ENCODE measurements around the gene ELK1. TPM values are rescaled to one million over a fixed set of nuclear protein-coding genes. Genes with fewer than 3 reads are reported as not detected.

ELK1 gene
- total and polyA plus RNA-seq, 2 of the 8 experiments (the other 6 are each of a cell fraction or from before 2014, with no cell fraction given), result 31.9 to 42.2 TPM

- Histone ChIP-seq H3K4me2 (ENCODE audit: insufficient read depth in 1 of 2, low read depth in 2 of 2, low read length in 2 of 2) (peak overlapping the region; percentile 67 to 82), H3K23me2 (ENCODE audit: low read depth, low read length) (no peaks in the 10 kb centered on the region; the same call in 1 of the 2 replicates), H3K23ac (ENCODE audit: insufficient read length) (no peak overlapping the region), H3K4me3 (ENCODE audit: extremely low read depth in 1 of 4, insufficient read depth in 2 of 4, low read depth in 3 of 4, low read length in 4 of 4) (peak overlapping the region; percentile 66 to 92 (median 76); a peak in 4 of 8 replicates), H2BK120ac (replicated peaks; ENCODE audit: low read depth, low read length) (no peak overlapping the region), H3K14ac (ENCODE audit: insufficient read length) (no peak overlapping the region), H3K79me2 (ENCODE audit: control insufficient read depth in 1 of 2, insufficient read depth in 2 of 2, low read length in 2 of 2) (peaks cover 4 to 19% of the 10 kb centered on the region in 2 experiments; a peak in 3 of 4 replicates), H3K18ac (ENCODE audit: extremely low read depth, low read length) (no peak overlapping the region), H4K91ac (replicated peaks; ENCODE audit: insufficient read length, low read length) (no peak overlapping the region), H4K5ac (ENCODE audit: insufficient read length, low read depth, low read length) (no peak overlapping the region), H4K20me1 (replicated peaks in 1 of 2; ENCODE audit: control insufficient read depth in 1 of 2, insufficient read depth in 2 of 2, low read length in 2 of 2) (peaks cover 0 to 6% of the 10 kb centered on the region in 2 experiments), H3K9ac (replicated peaks in 1 of 4; ENCODE audit: extremely low read depth in 1 of 4, low read depth in 3 of 4, low read length in 3 of 4) (peak overlapping the region in 1 of 4 experiments; percentile 12; a peak in 2 of 7 replicates), H2BK5ac (ENCODE audit: low read depth, low read length) (no peak overlapping the region), H3K4ac (replicated peaks; ENCODE audit: insufficient read length, low read depth, low read length) (no peak overlapping the region), H3K27me3 (replicated peaks in 1 of 4; ENCODE audit: control insufficient read depth in 3 of 4, extremely low read depth in 1 of 4, insufficient read depth in 3 of 4, low read length in 3 of 4) (no peaks in the 10 kb centered on the region), H3K56ac (replicated peaks; ENCODE audit: insufficient read length, low read depth, low read length) (no peak overlapping the region), H3K9me3 (ENCODE audit: insufficient read depth in 2 of 2, low read depth in 1 of 2, low read length in 1 of 2) (no peaks in the 10 kb centered on the region), H3K4me1 (replicated peaks in 1 of 4; ENCODE audit: control insufficient read depth in 3 of 4, insufficient read depth in 4 of 4, low read length in 3 of 4) (peaks cover 0 to 6% (median 1%) of the 10 kb centered on the region in 4 experiments; a peak in 3 of 7 replicates), H2BK20ac (ENCODE audit: low read length) (no peak overlapping the region), H3K27ac (ENCODE audit: low read depth, low read length) (no peak overlapping the region), H2BK15ac (ENCODE audit: low read length) (no peak overlapping the region), H2AK5ac (ENCODE audit: low read depth, low read length) (no peak overlapping the region), H3K79me1 (ENCODE audit: low read depth, low read length) (no peaks in the 10 kb centered on the region; the same call in 1 of the 2 replicates), H2AFZ (ENCODE audit: low read length) (no peak overlapping the region), H2BK12ac (ENCODE audit: low read depth, low read length) (no peak overlapping the region), H4K8ac (ENCODE audit: extremely low read depth, insufficient read depth, low read length) (no peak overlapping the region), H3K36me3 (ENCODE audit: control insufficient read depth in 2 of 4, insufficient read depth in 4 of 4, low read length in 3 of 4) (peaks cover 0 to 3% (median 1%) of the 10 kb centered on the region in 4 experiments; a peak in 1 of 8 replicates)
- FAIRE-seq (no peak), DNase-seq (ENCODE audit: low read depth in 1 of 2, low spot score in 2 of 2) (no peak)
- ChIA-PET CTCF (ENCODE audit: partially characterized antibody) (interaction anchor here (0.6 to 0.8 kb wide), 2 partner anchors 21 to 152 kb away, joined by 3 read pairs; no protein-coding TSS in a partner anchor), POLR2A (ENCODE audit: partially characterized antibody) (interaction anchor here (0.6 to 1.1 kb wide), 3 partner anchors 8 to 546 kb away, joined by 3 read pairs; no protein-coding TSS in a partner anchor)
- 91% methylated on average over 4 of the region's 8 CpGs; no CpG with 5 or more reads in 1 of the 2 experiments for WGBS, 2 experiments (ENCODE audit: extremely low coverage in 1 of 2, insufficient coverage in 1 of 2, insufficient read length in 1 of 2, insufficient replicate concordance in 2 of 2, low coverage in 1 of 2, low lambda C conversion rate in 2 of 2, missing lambda C conversion rate in 1 of 2)
- TF ChIP-seq ZNF274 (IDR thresholded peaks at IDR 0.05; ENCODE audit: borderline replicate concordance, extremely low read depth, low read length) (no peak), GABPA (IDR thresholded peaks at IDR 0.05; ENCODE audit: borderline replicate concordance, insufficient read depth, low read length) (no peak), MAX (IDR thresholded peaks at IDR 0.05) (no peak), CTBP2 (IDR thresholded peaks at IDR 0.05; ENCODE audit: borderline replicate concordance, insufficient read depth, insufficient read length, low read length) (no peak), RXRA (IDR thresholded peaks at IDR 0.05; ENCODE audit: insufficient read depth, low read depth, low read length) (no peak), TEAD4 (IDR thresholded peaks at IDR 0.05; ENCODE audit: low read depth, low read length) (no peak), BACH1 (IDR thresholded peaks at IDR 0.05; ENCODE audit: low read length) (no peak)
These were observed 1.1 kb downstream of the ELK1 start for GRCh38 chrX:47649271-47649670.

All from H1 (cell line).